ENCODE data around the gene PRDM12. TPM values are rescaled to one million over a fixed set of nuclear protein-coding genes. Genes with fewer than 3 reads are reported as not detected.
A peak's percentile ranks its signal among the peaks of the same experiment; 100 is the strongest.

PRDM12 gene
- total RNA-seq, 1 experiment from 2014 or later: not detected

DNA sequence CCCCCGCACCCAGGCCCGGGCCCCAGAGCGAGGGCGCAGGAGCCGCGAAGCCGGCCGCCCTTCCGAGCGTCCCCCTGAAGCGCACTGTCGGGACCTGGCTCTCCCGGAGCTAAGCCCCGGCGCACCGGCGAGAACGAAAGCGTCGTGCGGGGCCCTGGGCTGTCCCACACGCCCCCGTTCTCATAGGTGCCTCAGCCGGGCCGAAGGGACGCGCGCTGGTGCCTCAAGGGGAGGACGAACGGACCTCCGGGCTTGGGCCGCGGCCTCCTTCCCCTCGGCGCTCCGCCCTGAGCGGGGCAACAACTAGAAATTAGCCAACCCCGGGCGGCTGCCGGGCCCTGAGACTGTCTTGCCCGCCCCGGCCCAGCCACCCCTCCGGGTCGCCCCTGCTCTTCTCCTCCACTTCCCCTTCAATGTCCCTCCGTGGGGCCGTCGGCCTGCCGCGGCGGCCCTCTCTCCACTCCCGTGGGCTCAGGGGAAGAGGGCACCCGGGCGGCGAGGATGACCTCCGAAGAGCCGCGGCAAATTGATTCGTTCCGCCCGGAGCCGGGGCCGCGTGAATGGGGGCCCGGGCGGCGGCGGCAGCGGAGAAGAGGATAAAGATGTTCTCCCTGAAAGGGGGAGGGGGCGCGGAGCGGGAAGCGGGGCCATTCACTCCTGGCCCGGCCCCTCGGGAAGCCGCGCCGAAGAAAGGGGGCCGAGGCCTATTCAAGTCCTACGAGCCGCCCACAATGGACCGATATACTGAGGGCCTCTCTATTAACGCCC is 3.5 kb upstream of the PRDM12 start:
- Histone ChIP-seq H3K4me2 (ENCODE audit: insufficient read depth, insufficient read length, low read length) (peak overlapping the region; percentile 2), H3K14ac (ENCODE audit: insufficient read depth, low read length) (no peak overlapping the region; the same call in 1 of the 2 replicates), H4K91ac (ENCODE audit: insufficient read length, low read depth, low read length) (no peak overlapping the region), H2AK5ac (ENCODE audit: insufficient read length, low read length) (no peak overlapping the region), H3K4ac (ENCODE audit: low read depth, low read length) (no peak overlapping the region), H3K27ac (ENCODE audit: insufficient read length, low read depth, low read length) (no peak overlapping the region), H3K9me3 (ENCODE audit: control insufficient read depth, low read depth, low read length) (no peaks in the 10 kb centered on the region), H2BK15ac (ENCODE audit: low read depth, low read length) (no peak overlapping the region), H2BK20ac (ENCODE audit: low read depth, low read length, poor library complexity, severe bottlenecking) (no peak overlapping the region), H2BK12ac (ENCODE audit: insufficient read length, low read depth, low read length) (no peak overlapping the region), H3K27me3 (ENCODE audit: insufficient read depth, low read length) (peaks cover 87% of the 10 kb centered on the region), H3K56ac (ENCODE audit: insufficient read length, low read depth, low read length) (no peak overlapping the region), H3T11ph (ENCODE audit: low read length) (no peak overlapping the region), H3K18ac (ENCODE audit: insufficient read length, low read depth, low read length) (no peak overlapping the region), H4K20me1 (ENCODE audit: control insufficient read depth, insufficient read depth, insufficient read length) (no peaks in the 10 kb centered on the region), H4K8ac (replicated peaks; ENCODE audit: insufficient read length, low read depth, low read length) (no peak overlapping the region), H3K23me2 (ENCODE audit: insufficient read length, low read depth, low read length, poor library complexity, severe bottlenecking) (peaks cover 18% of the 10 kb centered on the region), H3K4me1 (ENCODE audit: insufficient read depth, low read length) (no peaks in the 10 kb centered on the region; the same call in 1 of the 2 replicates), H3K79me2 (ENCODE audit: insufficient read depth, low read length) (no peaks in the 10 kb centered on the region), H2BK5ac (ENCODE audit: insufficient read length, low read length) (no peak overlapping the region), H3K23ac (ENCODE audit: insufficient read length, low read depth, low read length) (no peak overlapping the region), H3K79me1 (ENCODE audit: insufficient read depth, low read depth, low read length, poor library complexity, severe bottlenecking) (no peaks in the 10 kb centered on the region), H2AFZ (ENCODE audit: low read length) (no peak overlapping the region), H4K5ac (ENCODE audit: insufficient read length, low read depth, low read length) (no peak overlapping the region), H2BK120ac (ENCODE audit: low read depth, low read length, poor library complexity, severe bottlenecking) (no peak overlapping the region), H3K9ac (ENCODE audit: extremely low read depth, insufficient read length, low read length) (no peak overlapping the region)
- H3K27me3 Mint-ChIP-seq (ENCODE audit: low read depth): peaks cover 100% of the 10 kb centered on the region
- WGBS (ENCODE audit: extremely low coverage, insufficient read length, low lambda C conversion rate): no CpG with 5 or more reads among the region's 82 CpGs
- peaks cover 0 to 13% of the 10 kb centered on the region in 2 experiments; a peak in 3 of 5 replicates for H3K9me3 Mint-ChIP-seq
- no peak overlapping the region for H3K27ac Mint-ChIP-seq
- H3K4me1 Mint-ChIP-seq: peaks cover 8 to 28% of the 10 kb centered on the region in 2 experiments
- peak; percentile 65 for DNase-seq
- peak overlapping the region; percentile 44 to 83; a peak in 3 of 5 replicates for H3K4me3 Mint-ChIP-seq
- TF ChIP-seq, protein P1, sequence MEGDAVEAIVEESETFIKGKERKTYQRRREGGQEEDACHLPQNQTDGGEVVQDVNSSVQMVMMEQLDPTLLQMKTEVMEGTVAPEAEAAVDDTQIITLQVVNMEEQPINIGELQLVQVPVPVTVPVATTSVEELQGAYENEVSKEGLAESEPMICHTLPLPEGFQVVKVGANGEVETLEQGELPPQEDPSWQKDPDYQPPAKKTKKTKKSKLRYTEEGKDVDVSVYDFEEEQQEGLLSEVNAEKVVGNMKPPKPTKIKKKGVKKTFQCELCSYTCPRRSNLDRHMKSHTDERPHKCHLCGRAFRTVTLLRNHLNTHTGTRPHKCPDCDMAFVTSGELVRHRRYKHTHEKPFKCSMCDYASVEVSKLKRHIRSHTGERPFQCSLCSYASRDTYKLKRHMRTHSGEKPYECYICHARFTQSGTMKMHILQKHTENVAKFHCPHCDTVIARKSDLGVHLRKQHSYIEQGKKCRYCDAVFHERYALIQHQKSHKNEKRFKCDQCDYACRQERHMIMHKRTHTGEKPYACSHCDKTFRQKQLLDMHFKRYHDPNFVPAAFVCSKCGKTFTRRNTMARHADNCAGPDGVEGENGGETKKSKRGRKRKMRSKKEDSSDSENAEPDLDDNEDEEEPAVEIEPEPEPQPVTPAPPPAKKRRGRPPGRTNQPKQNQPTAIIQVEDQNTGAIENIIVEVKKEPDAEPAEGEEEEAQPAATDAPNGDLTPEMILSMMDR (conservative IDR thresholded peaks at IDR 0.05): no peak
- peaks cover 4 to 7% (median 5%) of the 10 kb centered on the region in 3 experiments; a peak in 4 of 7 replicates for H3K36me3 Mint-ChIP-seq (ENCODE audit: insufficient read depth in 1 of 3, low read depth in 3 of 3)
